ENCODE measurements around the gene MVB12B. TPM values are rescaled to one million over a fixed set of nuclear protein-coding genes. Genes with fewer than 3 reads are reported as not detected.

MVB12B gene
- total RNA-seq, 4 donors from 2014 or later = 10.2 to 25.7 (median 14.0) TPM

DNA sequence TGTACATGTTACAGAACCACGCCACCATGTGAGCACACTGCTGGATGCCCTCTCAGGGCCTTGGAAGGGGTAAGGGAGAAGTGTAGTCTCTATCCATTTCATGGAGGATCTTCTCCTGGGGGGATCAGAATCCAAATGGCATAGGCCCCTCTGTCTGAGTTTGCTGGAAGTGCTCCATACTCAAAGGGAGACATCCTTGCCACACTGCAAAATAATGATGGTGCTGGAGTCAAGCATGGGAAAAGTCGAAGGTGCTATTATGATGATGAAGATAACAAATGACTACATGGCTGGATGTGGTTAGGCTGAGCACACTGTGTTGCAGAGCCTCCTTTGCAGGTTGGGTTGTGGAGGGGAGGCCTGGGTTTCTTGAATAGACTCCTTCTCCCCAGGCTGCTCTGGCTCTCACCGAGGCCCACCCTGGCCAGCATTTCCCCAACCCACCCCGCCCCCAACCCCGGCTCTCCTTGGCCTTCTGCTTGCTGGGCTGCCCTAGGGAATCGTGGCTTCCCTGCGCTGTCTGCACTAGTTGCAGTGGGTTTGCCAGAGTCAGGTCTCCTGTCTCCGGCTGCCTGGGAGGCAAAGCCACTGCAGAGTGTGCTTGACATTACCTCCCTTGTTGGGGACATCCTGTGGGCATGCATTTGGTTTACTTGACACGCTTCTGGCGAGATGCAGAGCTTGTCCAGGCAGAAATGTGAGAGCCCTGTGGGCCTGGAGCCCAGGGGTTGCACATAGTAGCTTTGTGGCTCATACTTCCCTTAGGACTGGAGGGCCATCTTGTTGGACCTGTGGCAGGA lies 3.0 kb downstream of the MVB12B start:
- DNase-seq (ENCODE audit: low spot score in 2 of 2) = peak in 1 of 2 donors; percentile 76
- no peak overlapping the region for H3K27ac ChIP-seq
- TF ChIP-seq EP300 (IDR thresholded peaks at IDR 0.05) (no peak), POLR2AphosphoS5 (IDR thresholded peaks at IDR 0.05) (no peak), POLR2A (IDR thresholded peaks at IDR 0.05) (no peak)
- TF ChIP-seq, protein P1, sequence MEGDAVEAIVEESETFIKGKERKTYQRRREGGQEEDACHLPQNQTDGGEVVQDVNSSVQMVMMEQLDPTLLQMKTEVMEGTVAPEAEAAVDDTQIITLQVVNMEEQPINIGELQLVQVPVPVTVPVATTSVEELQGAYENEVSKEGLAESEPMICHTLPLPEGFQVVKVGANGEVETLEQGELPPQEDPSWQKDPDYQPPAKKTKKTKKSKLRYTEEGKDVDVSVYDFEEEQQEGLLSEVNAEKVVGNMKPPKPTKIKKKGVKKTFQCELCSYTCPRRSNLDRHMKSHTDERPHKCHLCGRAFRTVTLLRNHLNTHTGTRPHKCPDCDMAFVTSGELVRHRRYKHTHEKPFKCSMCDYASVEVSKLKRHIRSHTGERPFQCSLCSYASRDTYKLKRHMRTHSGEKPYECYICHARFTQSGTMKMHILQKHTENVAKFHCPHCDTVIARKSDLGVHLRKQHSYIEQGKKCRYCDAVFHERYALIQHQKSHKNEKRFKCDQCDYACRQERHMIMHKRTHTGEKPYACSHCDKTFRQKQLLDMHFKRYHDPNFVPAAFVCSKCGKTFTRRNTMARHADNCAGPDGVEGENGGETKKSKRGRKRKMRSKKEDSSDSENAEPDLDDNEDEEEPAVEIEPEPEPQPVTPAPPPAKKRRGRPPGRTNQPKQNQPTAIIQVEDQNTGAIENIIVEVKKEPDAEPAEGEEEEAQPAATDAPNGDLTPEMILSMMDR (IDR thresholded peaks at IDR 0.05) = no peak
- WGBS = 68% methylated on average over 6 of the region's 10 CpGs
- no peaks in the 10 kb centered on the region for H3K36me3 ChIP-seq
- no peaks in the 10 kb centered on the region for H3K27me3 ChIP-seq
- H3K4me1 ChIP-seq = peaks cover 45% of the 10 kb centered on the region
- no peaks in the 10 kb centered on the region for H3K9me3 ChIP-seq
- H3K4me3 ChIP-seq = no peak overlapping the region

DNA sequence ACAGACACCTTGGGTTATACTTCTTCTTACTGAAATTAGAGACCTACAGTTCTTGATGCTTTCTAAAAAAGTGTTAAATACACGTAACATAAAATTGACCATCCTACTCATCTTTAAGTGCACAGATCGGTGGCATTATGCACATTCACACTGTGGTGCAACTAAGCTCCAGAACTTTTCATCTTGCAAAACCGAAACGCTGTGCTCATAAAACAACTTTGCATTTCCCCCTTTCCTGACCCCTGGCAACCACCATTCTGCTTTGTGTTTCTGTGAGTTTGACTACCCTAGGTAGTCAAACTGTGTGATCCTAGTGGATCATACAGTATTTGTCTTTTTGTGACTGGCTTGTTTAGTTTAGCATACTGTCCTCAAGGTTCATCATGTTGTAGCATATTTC lies 3.9 kb downstream of the MVB12B start:
- Histone ChIP-seq H3K36me3 (no peaks in the 10 kb centered on the region), H3K4me1 (peaks cover 53% of the 10 kb centered on the region), H3K4me3 (no peak overlapping the region), H3K27me3 (no peaks in the 10 kb centered on the region), H3K27ac (no peak overlapping the region), H3K9me3 (no peaks in the 10 kb centered on the region)
- DNase-seq (ENCODE audit: low spot score in 2 of 2) = peak in 1 of 2 donors; percentile 23
- TF ChIP-seq, protein P1 (IDR thresholded peaks at IDR 0.05) = no peak
- no peak for TF ChIP-seq POLR2A (IDR thresholded peaks at IDR 0.05)
- no peak for TF ChIP-seq POLR2AphosphoS5 (IDR thresholded peaks at IDR 0.05)
- no peak for TF ChIP-seq EP300 (IDR thresholded peaks at IDR 0.05)
- 93% methylated on average over 4 of the region's 4 CpGs for WGBS

DNA sequence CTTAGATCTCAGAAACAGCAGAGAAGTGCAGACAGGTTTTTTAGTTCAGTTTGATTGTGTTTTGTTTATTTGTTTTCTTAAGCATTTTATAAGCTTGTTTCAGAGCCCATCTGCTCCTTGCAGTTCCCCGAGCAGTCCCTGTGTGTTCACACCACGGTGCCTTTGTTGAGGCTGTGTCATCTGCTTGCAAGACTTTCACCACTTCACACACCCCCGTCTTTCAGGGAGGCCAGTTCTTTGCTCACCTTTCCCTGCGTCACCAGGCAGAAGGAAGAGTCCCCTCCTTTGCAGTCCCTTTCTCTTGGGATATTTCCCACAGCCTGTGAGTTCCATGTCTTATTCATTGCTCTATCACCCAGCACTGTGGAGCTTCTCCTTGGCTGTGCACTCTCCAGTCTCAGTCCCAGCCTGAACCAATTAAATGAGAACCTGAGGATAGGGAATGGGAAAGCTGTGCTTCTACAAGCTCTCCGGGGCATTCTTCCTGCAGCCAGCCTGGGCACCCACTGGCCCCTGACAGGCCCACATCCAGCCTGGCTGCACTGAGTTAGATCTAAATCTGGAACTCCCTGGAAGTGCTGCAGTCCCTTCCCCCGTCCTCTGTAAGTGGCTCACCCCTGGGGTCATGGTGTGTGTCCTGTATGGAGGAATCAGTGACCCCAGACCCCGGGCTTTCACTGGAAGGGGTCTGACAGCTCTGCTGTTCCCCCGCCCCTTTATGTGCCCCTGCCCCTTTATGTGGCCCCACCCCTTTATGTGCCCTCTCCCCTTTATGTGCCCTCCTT lies 5.5 kb downstream of the MVB12B start:
- Histone ChIP-seq H3K27ac (no peak overlapping the region), H3K4me1 (peaks cover 48% of the 10 kb centered on the region)
- DNase-seq (ENCODE audit: low spot score in 2 of 2) = peak in 1 of 2 donors; percentile 70

DNA sequence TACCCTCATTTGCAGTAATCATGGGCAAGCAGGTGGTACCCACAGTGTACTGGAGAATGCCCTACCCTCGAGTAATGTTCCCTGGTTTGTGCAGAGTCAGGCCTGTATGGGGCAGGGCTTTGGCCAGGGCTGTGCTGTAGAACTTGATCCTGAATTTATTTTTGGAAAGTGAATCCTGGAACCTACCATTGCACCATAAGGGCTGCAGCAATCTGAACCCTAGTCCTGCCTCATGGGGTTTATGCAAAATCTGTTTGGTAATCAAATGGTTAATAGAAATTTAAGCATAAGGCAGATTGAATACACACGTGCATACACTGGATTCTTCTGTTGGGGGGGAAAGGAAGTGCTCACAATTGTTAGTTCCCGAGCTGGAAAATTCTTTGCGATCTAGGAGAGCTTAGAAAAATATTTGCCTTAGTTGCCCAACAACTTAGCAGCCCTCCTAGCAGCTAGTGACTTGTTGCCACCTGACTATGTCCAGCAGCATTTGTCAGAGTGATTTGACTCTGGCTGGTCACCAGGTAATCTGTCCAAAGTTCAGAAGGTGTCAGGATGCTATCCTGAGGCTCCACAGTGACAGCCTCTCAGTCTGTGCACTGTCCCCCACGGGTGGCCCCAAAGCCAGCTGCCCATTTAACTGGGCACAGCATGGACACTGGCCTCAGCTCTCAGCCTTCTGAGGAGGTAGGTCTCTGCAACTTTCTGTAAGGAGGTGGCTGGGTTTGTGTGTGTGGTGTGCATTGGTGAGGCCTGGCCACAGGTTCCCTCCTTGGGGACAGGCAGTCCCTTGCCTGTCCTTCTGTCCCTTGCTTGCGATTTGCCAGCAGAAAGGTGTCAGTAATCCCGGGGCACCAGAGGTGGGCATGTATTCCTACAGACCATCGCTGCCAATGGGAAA lies 8.3 kb downstream of the MVB12B start:
- Histone ChIP-seq H3K36me3 (no peaks in the 10 kb centered on the region), H3K27me3 (no peaks in the 10 kb centered on the region), H3K9me3 (no peaks in the 10 kb centered on the region), H3K4me1 (peaks cover 29% of the 10 kb centered on the region), H3K27ac (no peak overlapping the region), H3K4me3 (no peak overlapping the region)
- TF ChIP-seq, protein P1 (IDR thresholded peaks at IDR 0.05) = no peak
- no peak for TF ChIP-seq POLR2AphosphoS5 (IDR thresholded peaks at IDR 0.05)
- no peak for TF ChIP-seq POLR2A (IDR thresholded peaks at IDR 0.05)
- no peak for TF ChIP-seq EP300 (IDR thresholded peaks at IDR 0.05)
- no peak for DNase-seq (ENCODE audit: low spot score in 2 of 2)
- 49% methylated on average over 7 of the region's 8 CpGs for WGBS

More for the DNA sequence above, 5.5 kb downstream of the MVB12B start:
- no peak overlapping the region for H3K4me3 ChIP-seq
- TF ChIP-seq EP300 (IDR thresholded peaks at IDR 0.05) (no peak), POLR2A (IDR thresholded peaks at IDR 0.05) (no peak), POLR2AphosphoS5 (IDR thresholded peaks at IDR 0.05) (no peak)
- TF ChIP-seq, protein P1 (IDR thresholded peaks at IDR 0.05) = no peak
- WGBS = 80% methylated on average over 8 of the region's 8 CpGs
- H3K36me3 ChIP-seq = no peaks in the 10 kb centered on the region
- no peaks in the 10 kb centered on the region for H3K27me3 ChIP-seq
- H3K9me3 ChIP-seq = no peaks in the 10 kb centered on the region
